Activated CD4-positive, alpha-beta T cell treated with anti-CD3 and anti-CD28 coated beads, Interleukin-2, amount 50 U/mL, for 16 hours (primary cell): ENCODE data around the gene UVSSA.
"Not testable (repeated sequence)": the region's sequence is repeated elsewhere in the genome, so short reads cannot be mapped to it uniquely, and the experiment has no call there.

ENCODE experiments used
- DNase-seq: peaks from one replicate; pipeline ENCODE4 v3.0.0-alpha.2; 2020

Gene UVSSA

GRCh38 chr4:1379801-1380331 is 32.9 kb downstream of the UVSSA start:
- DNase-seq: no peak

- DNase-seq: no peak
These were observed 33.6 kb downstream of the UVSSA start for GRCh38 chr4:1380368-1381151.

GRCh38 chr4:1381181-1381621 is 34.2 kb downstream of the UVSSA start:
- no peak for DNase-seq

- DNase-seq: no peak
These were observed 35.0 kb downstream of the UVSSA start for GRCh38 chr4:1381944-1382541.

- DNase-seq: no peak
These were observed 36.0 kb downstream of the UVSSA start for GRCh38 chr4:1382776-1383727.

GRCh38 chr4:1383728-1384591 is 37.0 kb downstream of the UVSSA start:
- DNase-seq: no peak

- DNase-seq: no peak
These were observed 37.8 kb downstream of the UVSSA start for GRCh38 chr4:1384675-1385372.

GRCh38 chr4:1385373-1386340 is 38.6 kb downstream of the UVSSA start:
- DNase-seq: no peak

- not testable (repeated sequence) for DNase-seq
These were observed 46.4 kb downstream of the UVSSA start for GRCh38 chr4:1393363-1393762.

GRCh38 chr4:1393866-1394265 is 46.9 kb downstream of the UVSSA start:
- DNase-seq: no peak

- not testable (repeated sequence) for DNase-seq
These were observed 47.8 kb downstream of the UVSSA start for GRCh38 chr4:1394554-1395388.

GRCh38 chr4:1395389-1395820 is 48.4 kb downstream of the UVSSA start:
- not testable (repeated sequence) for DNase-seq

GRCh38 chr4:1395941-1396805 is 49.2 kb downstream of the UVSSA start:
- DNase-seq: no peak

- no peak for DNase-seq
These were observed 49.9 kb downstream of the UVSSA start for GRCh38 chr4:1396806-1397455.

- DNase-seq: no peak
These were observed 51.9 kb downstream of the UVSSA start for GRCh38 chr4:1398681-1399507.

- DNase-seq: no peak
These were observed 52.6 kb downstream of the UVSSA start for GRCh38 chr4:1399508-1400190.
